ENCODE results near the gene CCDC13.
"Not testable (repeated sequence)": the region's sequence is repeated elsewhere in the genome, so short reads cannot be mapped to it uniquely, and the experiment has no call there.

CCDC13 gene

DNA sequence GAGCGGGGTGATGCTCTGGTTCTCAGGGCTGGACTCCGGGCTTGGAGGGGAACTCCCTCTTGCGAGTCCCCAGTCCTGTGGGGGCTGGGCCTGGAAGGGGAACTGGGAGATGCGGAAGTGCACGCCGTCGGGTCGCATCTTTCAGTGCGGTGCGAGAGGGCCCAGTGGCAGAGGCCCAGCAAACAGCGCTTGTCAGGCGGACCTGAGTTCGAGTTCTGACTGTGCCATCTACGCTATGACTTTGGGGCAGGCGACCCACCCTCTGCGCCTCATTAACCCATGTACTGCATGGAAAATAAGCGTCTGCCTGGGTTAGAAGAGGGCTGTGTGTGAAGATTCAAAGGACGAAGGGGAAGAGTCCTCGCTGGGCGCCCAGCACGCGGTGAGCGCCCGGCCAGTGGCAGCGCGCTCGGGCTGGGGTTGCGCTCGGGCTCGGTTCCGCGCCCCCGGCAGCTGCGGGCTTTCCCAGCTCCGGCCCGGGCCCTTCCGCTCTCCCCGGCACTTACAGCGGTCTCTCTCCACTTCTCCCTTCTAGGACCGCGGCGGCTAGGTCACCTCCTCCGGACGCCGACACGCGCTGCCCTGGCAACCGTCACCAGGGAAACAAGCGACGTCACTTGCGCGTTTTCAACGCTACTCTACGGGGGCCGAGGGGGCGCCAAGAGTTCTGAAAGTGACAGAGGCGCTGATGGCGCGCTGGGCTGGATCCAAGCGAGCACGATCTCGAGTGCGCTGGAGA, at the start of gene CCDC13:
Gene CCDC13 (minus strand): TSS at position 584 of the 739 bp plus-strand sequence. CDS start 14,908 bp downstream, outside the sequence.
- peak; percentile 65 for DNase-seq (ENCODE audit: low read depth, low spot score)

DNA sequence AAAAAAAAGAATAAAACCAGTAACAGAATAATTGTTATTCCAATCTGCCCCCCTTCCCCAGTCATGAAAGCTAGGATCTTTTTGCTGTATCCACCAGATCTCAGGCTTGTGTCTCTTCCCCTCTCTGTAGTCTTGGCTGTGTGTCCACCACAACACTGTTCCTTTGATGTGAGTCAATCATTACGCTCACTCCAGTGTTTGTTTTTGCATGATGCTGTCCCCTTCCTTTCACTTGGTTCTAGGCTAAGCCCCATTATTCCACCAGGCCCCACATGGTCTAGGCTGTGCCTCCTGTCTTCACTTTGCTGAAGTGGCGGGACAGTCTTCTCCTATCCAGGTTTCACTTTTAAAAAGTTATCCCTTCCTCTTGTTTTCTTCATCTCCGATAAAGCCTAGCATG, 49.8 kb upstream of the CCDC13 start:
- DNase-seq (ENCODE audit: low read depth, low spot score), result no peak

DNA sequence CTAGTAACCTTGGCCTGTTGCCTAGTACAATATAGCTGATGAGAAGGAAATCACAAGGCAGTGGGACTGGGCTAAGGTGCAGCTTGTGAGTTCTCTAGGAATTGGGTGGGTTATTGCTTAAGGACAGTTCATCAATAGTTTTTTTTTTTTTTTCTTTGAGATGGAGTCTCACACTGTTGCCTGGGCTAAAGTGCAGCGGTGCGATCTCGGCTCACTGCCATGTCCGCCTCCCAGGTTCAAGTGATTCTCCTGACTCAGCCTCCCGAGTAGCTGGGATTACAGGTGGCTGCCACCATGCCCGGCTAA, 47.6 kb upstream of the CCDC13 start:
- no peak for DNase-seq (ENCODE audit: low read depth, low spot score)

DNA sequence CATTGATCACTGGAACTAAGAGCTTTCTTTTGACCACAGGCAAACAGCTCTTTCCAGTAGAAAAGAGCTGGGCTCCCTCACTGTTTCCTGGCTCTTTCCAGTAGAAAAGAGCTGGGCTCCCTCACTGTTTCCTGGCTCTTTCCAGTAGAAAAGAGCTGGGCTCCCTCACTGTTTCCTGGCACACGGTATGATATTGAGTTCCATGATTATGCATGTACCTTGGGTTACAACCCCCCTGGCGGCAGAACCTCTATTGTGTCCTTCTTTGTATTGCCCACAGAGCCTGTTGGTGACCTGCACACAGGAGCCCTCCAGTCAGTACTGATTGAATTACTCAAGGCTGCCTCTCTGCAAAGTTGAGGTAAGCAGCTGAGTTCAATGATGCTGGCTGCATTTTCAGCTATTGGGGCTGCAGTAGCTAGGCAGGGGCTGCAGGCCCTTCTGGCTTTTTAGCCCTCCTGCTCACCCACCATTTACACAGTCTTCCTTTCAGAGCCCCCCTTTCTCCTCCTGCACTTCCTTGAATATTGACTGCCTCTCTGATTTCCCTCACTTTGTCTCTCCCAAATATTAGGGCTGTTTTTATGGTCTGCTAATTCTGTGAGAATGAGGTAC, 46.4 kb upstream of the CCDC13 start:
- DNase-seq (ENCODE audit: low read depth, low spot score), result no peak

DNA sequence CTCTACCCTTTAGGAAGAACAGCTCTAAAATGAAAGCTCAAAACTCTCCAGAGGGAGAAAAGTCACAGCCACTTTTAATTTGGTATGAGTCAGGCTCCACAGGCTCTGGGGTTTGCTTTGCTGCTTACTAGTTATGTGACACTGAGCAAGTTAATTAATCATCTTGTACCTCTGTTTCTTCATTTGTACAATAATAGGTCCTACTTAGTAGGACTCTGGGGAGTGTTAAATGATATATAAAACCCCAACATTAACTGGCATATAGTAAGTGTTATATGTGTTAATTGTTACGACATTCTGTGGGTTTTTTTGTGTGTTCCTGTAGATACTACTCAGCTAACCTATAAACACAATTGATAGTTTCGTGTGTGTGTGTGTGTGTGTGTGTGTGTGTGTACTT, 42.8 kb upstream of the CCDC13 start:
- DNase-seq (ENCODE audit: low read depth, low spot score), result no peak

DNA sequence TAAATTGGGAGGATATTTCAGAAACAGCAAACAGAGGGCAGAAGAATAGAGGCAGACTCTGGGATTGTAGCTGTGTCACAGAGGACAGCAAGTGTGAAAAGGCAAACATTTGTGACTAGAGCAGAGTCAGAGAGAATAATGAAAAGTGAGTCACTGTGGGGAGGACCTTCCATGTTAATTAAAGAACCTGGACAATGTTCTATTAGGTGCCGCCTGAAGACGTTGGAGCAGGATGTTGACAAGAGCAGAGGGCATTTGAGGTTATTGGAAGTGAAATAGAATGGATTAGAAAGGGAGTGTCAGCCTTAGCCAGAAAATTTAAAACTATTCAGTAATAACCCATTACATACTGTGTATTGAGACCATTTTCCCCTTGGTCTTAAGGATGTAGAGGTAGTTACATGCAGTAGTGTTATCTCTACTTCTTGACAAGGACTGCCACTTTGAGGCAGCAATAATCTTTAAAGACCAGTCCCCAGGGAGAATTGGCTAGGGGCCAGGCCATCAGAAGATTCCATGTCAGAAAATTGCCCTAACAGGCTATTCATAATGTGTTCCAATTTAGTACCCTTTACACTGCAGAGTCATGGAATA, 42.0 kb upstream of the CCDC13 start:
- no peak for DNase-seq (ENCODE audit: low read depth, low spot score)

- no peak for DNase-seq (ENCODE audit: low read depth, low spot score)
These were observed 41.2 kb upstream of the CCDC13 start for GRCh38 chr3:42814246-42814645.

GRCh38 chr3:42811118-42811883, 38.2 kb upstream of the CCDC13 start:
- not testable (repeated sequence) for DNase-seq (ENCODE audit: low read depth, low spot score)

- not testable (repeated sequence) for DNase-seq (ENCODE audit: low read depth, low spot score)
These were observed 37.7 kb upstream of the CCDC13 start for GRCh38 chr3:42810706-42811105.

DNA sequence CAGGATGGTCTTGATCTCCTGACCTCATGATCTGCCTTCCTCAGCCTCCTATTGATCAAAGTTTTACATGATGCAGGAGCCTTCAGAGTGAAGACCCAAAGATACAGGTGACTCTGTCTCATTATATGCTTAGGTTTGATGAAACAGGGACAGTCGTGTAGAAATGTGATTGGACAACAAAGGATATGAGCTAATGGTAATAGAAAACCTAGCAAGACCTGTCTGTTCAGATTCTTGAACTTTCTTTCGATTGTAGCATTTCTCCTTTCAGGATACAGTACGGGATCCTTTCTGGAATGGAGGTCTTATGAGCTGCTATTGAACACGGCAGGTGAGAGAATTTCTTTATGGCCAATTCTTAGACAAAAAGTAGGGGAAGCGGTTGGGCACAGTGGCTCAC, 36.1 kb upstream of the CCDC13 start, which contains the start of gene ACKR2:
Gene ACKR2 (plus strand): TSS at position 244 of the 400 bp plus-strand sequence. CDS start 55,058 bp downstream, outside the sequence.
- no peak for DNase-seq (ENCODE audit: low read depth, low spot score)

GRCh38 chr3:42807929-42808328, 34.9 kb upstream of the CCDC13 start:
- DNase-seq (ENCODE audit: low read depth, low spot score), result no peak

GRCh38 chr3:42805141-42805821, 32.2 kb upstream of the CCDC13 start:
- DNase-seq (ENCODE audit: low read depth, low spot score), result no peak

DNA sequence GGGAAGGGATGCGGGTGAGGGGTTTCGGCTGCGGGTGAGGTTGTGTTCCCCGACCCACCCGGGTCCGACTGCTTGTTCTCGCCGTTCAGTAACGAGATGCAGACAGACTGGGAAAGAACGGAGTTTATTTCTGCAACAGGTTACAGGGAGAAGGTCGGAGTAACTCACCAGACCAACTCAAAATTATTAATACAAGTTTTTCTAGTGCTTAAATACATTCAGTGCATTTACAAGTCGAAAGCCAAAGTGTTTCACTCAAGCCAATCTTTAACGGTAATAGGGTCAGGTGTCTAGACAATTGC, 31.7 kb upstream of the CCDC13 start:
- no peak for DNase-seq (ENCODE audit: low read depth, low spot score)

- DNase-seq (ENCODE audit: low read depth, low spot score), result peak; percentile 81
These were observed 31.2 kb upstream of the CCDC13 start, which contains the start of gene HIGD1A for GRCh38 chr3:42804106-42804830. Gene HIGD1A, minus strand, starts transcription at chr3:42804490. Its CDS starts 10,237 bp downstream, at chr3:42794253.

GRCh38 chr3:42803414-42804105, 30.5 kb upstream of the CCDC13 start:
- DNase-seq (ENCODE audit: low read depth, low spot score), result no peak

GRCh38 chr3:42802876-42803413, 29.9 kb upstream of the CCDC13 start:
- no peak for DNase-seq (ENCODE audit: low read depth, low spot score)

- no peak for DNase-seq (ENCODE audit: low read depth, low spot score)
These were observed 28.7 kb upstream of the CCDC13 start for GRCh38 chr3:42801784-42802183.

- DNase-seq (ENCODE audit: low read depth, low spot score), result no peak
These were observed 28.1 kb upstream of the CCDC13 start for GRCh38 chr3:42801048-42801620.

DNA sequence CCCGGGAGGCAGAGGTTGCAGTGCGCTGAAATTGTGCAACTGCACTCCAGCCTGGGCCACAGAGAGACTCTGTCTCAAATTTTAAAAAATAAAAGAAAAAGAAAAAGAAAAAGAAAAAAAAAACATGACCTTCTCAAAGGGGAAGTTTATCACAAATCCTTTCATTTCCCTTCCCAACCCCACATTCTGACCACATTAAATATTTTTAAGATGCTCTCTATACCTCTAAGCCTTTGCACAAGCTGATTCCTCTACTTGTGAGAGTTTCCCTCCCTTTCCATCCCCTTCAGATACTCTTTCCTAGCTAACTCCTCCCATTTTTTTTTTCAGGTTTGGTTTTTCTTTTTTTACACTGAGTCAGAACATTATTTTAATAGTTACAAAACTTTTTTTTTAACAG, 27.2 kb upstream of the CCDC13 start:
- DNase-seq (ENCODE audit: low read depth, low spot score), result no peak

DNA sequence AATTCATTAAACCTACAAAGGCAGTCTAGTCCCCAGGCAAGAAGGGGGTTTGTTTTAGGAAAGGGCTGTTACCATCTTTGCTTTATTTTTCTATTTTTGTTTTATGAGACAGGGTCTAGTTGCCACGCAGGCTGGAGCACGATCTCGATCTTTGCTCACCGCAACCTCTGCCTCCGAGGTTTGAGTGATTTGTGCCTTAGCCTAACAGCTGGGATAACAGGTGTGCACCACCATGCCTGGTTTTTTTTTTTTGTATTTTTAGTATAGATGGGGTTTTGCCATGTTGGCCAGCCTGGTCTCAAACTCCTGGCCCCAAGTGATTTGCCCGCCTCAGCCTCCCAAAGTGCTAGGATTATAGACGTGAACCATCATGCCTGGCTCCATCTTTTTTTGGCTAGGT, 26.3 kb upstream of the CCDC13 start:
- no peak for DNase-seq (ENCODE audit: low read depth, low spot score)
